ENCODE data around the gene ZFPL1. TPM values are rescaled to one million over a fixed set of nuclear protein-coding genes. Genes with fewer than 3 reads are reported as not detected.

Gene ZFPL1
- total and polyA plus RNA-seq, 4 donors, result 12.3 to 19.2 (median 16.3) TPM

DNA sequence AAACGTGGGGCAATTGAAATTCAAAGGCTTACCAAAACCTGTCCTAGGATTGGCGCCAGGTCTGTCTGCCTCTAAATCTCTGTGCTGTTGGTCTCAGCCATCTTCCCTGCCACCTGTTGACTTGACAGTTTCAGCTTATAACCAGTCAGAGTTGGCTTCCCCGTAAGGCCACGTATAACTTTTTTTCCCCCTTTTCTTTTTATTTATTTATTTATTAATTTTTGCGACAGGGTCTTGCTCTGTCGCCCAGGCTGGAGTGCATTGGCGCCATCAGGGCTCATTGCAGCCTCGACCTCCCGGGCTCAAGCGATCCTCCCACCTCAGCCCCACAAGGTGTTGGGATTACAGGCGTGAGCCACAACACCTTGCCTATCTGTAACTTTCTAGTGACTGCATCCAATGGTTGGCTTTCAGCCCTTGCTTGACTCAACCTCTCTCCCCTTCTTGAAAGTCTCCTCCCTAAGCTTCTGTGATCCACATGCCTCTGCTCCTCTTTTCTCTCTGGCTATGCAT, 51.7 kb downstream of the ZFPL1 start:
- peaks cover 18 to 24% (median 20%) of the 10 kb centered on the region in 4 donors for H3K36me3 ChIP-seq (ENCODE audit: control insufficient read depth in 4 of 4, insufficient read depth in 3 of 4, low read depth in 1 of 4, low read length in 3 of 4)
- DNase-seq (ENCODE audit: low spot score), result no peak
- peak overlapping the region; percentile 96 to 100 for H3K9ac ChIP-seq (ENCODE audit: low read depth in 1 of 2, low read length in 2 of 2)
- no peaks in the 10 kb centered on the region for H3K27me3 ChIP-seq (ENCODE audit: control insufficient read depth in 4 of 4, insufficient read depth in 4 of 4, low read length in 3 of 4)
- no peaks in the 10 kb centered on the region for H3K9me3 ChIP-seq (ENCODE audit: control insufficient read depth in 4 of 4, low read length in 3 of 4)
- WGBS, result 66% methylated on average over 11 of the region's 11 CpGs
- peak overlapping the region; percentile 99 to 100 for H3K27ac ChIP-seq (ENCODE audit: low read depth in 1 of 2, low read length in 2 of 2)
- peak overlapping the region; percentile 67 to 80 (median 71) for H3K4me3 ChIP-seq (ENCODE audit: low read depth in 1 of 3, low read length in 3 of 3)
- no peak for TF ChIP-seq HNF4A (conservative IDR thresholded peaks at IDR 0.05)
- TF ChIP-seq YY1 (IDR thresholded peaks at IDR 0.05), result no peak
- TF ChIP-seq HNF4G (IDR thresholded peaks at IDR 0.05), result no peak
- TF ChIP-seq TAF1 (conservative IDR thresholded peaks at IDR 0.05), result no peak
- no peak for TF ChIP-seq GABPA (IDR thresholded peaks at IDR 0.05 in 1 of 2, conservative IDR thresholded peaks at IDR 0.05 in 1 of 2)
- TF ChIP-seq FOXA1 (IDR thresholded peaks at IDR 0.05), result no peak
- no peak for TF ChIP-seq SP1 (IDR thresholded peaks at IDR 0.05)
- TF ChIP-seq CTCF (IDR thresholded peaks at IDR 0.05; ENCODE audit: low read depth, low read length, missing input control), result no peak
- no peak for TF ChIP-seq MAX (IDR thresholded peaks at IDR 0.05)
- TF ChIP-seq EGR1 (IDR thresholded peaks at IDR 0.05; ENCODE audit: low read depth in 2 of 2), result no peak
- TF ChIP-seq, protein P1, sequence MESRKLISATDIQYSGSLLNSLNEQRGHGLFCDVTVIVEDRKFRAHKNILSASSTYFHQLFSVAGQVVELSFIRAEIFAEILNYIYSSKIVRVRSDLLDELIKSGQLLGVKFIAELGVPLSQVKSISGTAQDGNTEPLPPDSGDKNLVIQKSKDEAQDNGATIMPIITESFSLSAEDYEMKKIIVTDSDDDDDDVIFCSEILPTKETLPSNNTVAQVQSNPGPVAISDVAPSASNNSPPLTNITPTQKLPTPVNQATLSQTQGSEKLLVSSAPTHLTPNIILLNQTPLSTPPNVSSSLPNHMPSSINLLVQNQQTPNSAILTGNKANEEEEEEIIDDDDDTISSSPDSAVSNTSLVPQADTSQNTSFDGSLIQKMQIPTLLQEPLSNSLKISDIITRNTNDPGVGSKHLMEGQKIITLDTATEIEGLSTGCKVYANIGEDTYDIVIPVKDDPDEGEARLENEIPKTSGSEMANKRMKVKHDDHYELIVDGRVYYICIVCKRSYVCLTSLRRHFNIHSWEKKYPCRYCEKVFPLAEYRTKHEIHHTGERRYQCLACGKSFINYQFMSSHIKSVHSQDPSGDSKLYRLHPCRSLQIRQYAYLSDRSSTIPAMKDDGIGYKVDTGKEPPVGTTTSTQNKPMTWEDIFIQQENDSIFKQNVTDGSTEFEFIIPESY (IDR thresholded peaks at IDR 0.05), result no peak
- TF ChIP-seq, protein P2, sequence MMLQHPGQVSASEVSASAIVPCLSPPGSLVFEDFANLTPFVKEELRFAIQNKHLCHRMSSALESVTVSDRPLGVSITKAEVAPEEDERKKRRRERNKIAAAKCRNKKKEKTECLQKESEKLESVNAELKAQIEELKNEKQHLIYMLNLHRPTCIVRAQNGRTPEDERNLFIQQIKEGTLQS (IDR thresholded peaks at IDR 0.05), result no peak
- no peak for TF ChIP-seq JUND (IDR thresholded peaks at IDR 0.05)
- no peak for TF ChIP-seq RAD21 (IDR thresholded peaks at IDR 0.05)
- no peak for TF ChIP-seq RXRA (IDR thresholded peaks at IDR 0.05)
- TF ChIP-seq NR2F2 (IDR thresholded peaks at IDR 0.05), result no peak
- TF ChIP-seq, protein P3, sequence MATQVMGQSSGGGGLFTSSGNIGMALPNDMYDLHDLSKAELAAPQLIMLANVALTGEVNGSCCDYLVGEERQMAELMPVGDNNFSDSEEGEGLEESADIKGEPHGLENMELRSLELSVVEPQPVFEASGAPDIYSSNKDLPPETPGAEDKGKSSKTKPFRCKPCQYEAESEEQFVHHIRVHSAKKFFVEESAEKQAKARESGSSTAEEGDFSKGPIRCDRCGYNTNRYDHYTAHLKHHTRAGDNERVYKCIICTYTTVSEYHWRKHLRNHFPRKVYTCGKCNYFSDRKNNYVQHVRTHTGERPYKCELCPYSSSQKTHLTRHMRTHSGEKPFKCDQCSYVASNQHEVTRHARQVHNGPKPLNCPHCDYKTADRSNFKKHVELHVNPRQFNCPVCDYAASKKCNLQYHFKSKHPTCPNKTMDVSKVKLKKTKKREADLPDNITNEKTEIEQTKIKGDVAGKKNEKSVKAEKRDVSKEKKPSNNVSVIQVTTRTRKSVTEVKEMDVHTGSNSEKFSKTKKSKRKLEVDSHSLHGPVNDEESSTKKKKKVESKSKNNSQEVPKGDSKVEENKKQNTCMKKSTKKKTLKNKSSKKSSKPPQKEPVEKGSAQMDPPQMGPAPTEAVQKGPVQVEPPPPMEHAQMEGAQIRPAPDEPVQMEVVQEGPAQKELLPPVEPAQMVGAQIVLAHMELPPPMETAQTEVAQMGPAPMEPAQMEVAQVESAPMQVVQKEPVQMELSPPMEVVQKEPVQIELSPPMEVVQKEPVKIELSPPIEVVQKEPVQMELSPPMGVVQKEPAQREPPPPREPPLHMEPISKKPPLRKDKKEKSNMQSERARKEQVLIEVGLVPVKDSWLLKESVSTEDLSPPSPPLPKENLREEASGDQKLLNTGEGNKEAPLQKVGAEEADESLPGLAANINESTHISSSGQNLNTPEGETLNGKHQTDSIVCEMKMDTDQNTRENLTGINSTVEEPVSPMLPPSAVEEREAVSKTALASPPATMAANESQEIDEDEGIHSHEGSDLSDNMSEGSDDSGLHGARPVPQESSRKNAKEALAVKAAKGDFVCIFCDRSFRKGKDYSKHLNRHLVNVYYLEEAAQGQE (IDR thresholded peaks at IDR 0.05), result no peak
- TF ChIP-seq FOXA2 (IDR thresholded peaks at IDR 0.05), result no peak
- peaks cover 0 to 46% (median 30%) of the 10 kb centered on the region in 4 donors for H3K4me1 ChIP-seq (ENCODE audit: control insufficient read depth in 4 of 4, insufficient read depth in 4 of 4, low read length in 3 of 4)
